CD8-positive, alpha-beta memory T cell (primary cell): ENCODE measurements around the gene RRH. TPM values are rescaled to one million over a fixed set of nuclear protein-coding genes. Genes with fewer than 3 reads are reported as not detected.
"Not testable (repeated sequence)": the region's sequence is repeated elsewhere in the genome, so short reads cannot be mapped to it uniquely, and the experiment has no call there.

Experiments used
- CTCF ChIA-PET: fragments of 350-600 bp; sonication (Branson Sonifier 250); formaldehyde crosslinking; loops from one replicate; lab custom pipeline; 2021; ENCODE audit warnings: antibody characterized with exemption; lab: Charles Lee
- POLR2A ChIA-PET: fragments of 350-600 bp; sonication (Branson Sonifier 250); formaldehyde crosslinking; loops from one replicate; lab custom pipeline; 2021; ENCODE audit warnings: antibody characterized with exemption; lab: Charles Lee
- DNase-seq, 5 donors: peaks; one replicate each; pipeline versions ENCODE4 v3.0.0 to v3.0.0-alpha.2; 2020 to 2022; ENCODE audit warnings: mixed read lengths in 1 of 5
- H3K27ac ChIP-seq: one replicate; pipeline ENCODE4 v1.7.0; 2013; ENCODE audit warnings: low read depth, mild to moderate bottlenecking, low read length, moderate library complexity
- H3K27me3 ChIP-seq: 2 replicates; pipeline ENCODE4 v1.7.0; 2013; ENCODE audit warnings: low read length, mild to moderate bottlenecking; ENCODE audit not compliant: insufficient read depth, poor library complexity, severe bottlenecking
- H3K36me3 ChIP-seq: 2 replicates; pipeline ENCODE4 v1.7.0; 2013; ENCODE audit warnings: mild to moderate bottlenecking, low read length, moderate library complexity; ENCODE audit not compliant: insufficient read depth
- H3K4me1 ChIP-seq: 2 replicates; pipeline ENCODE4 v1.7.0; 2013; ENCODE audit warnings: mild to moderate bottlenecking, low read length, moderate library complexity; ENCODE audit not compliant: insufficient read depth
- H3K4me3 ChIP-seq: 2 replicates; pipeline ENCODE4 v1.7.0; 2013; ENCODE audit warnings: mild to moderate bottlenecking, low read length
- H3K9me3 ChIP-seq: 2 replicates; pipeline ENCODE4 v1.7.0; 2013; ENCODE audit warnings: mild to moderate bottlenecking, low read length
- H3K27ac Mint-ChIP-seq, 8 donors: one replicate each; pipeline ENCODE4 v1.8.0; 2020 to 2021; ENCODE audit warnings: mixed read lengths in 8 of 8, mild to moderate bottlenecking in 6 of 8, inconsistent platforms in 3 of 8, moderate library complexity in 3 of 8
- H3K27me3 Mint-ChIP-seq, 2 donors: one replicate each; pipeline ENCODE4 v1.8.0; 2020 to 2021; ENCODE audit warnings: mixed read lengths in 2 of 2, mild to moderate bottlenecking in 1 of 2, moderate library complexity in 1 of 2
- H3K36me3 Mint-ChIP-seq, 3 donors: one replicate each; pipeline ENCODE4 v1.8.0; 2020 to 2021; ENCODE audit warnings: mixed read lengths in 3 of 3, inconsistent platforms in 1 of 3, mild to moderate bottlenecking in 1 of 3
- H3K4me1 Mint-ChIP-seq, 3 donors: one replicate each; pipeline ENCODE4 v1.8.0; 2020 to 2021; ENCODE audit warnings: mixed read lengths in 3 of 3, inconsistent platforms in 1 of 3, mild to moderate bottlenecking in 1 of 3
- H3K4me3 Mint-ChIP-seq, 7 donors: one replicate each; pipeline ENCODE4 v1.8.0; 2020 to 2021; ENCODE audit warnings: mixed read lengths in 7 of 7, mild to moderate bottlenecking in 6 of 7, moderate library complexity in 4 of 7, inconsistent platforms in 2 of 7
- H3K9me3 Mint-ChIP-seq, 5 donors: one replicate each; pipeline ENCODE4 v1.8.0; 2020 to 2022; ENCODE audit warnings: mixed read lengths in 5 of 5, mild to moderate bottlenecking in 3 of 5, moderate library complexity in 2 of 5, inconsistent platforms in 1 of 5
- polyA plus RNA-seq: library from polyadenylated mRNA; unstranded; fragments of 300-500 nt; fragmentation: Illumina TruSeq; gene quantifications from one replicate; pipeline ENCODE4 v1.2.3, GENCODE V29; 2021
- total RNA-seq, 2 experiments: library from RNA; stranded (reverse); gene quantifications; one replicate each; pipeline ENCODE4 v1.2.3, GENCODE V29; 2021

Gene RRH
- total and polyA plus RNA-seq, 3 experiments from 2014 or later = 0.16 to 0.44 TPM; not detected in 1

GRCh38 chr4:109848501-109848900 is 20.7 kb downstream of the RRH start:
- H3K27me3 Mint-ChIP-seq = peaks cover 0 to 2% of the 10 kb centered on the region in 2 donors
- no peak overlapping the region for H3K4me3 Mint-ChIP-seq
- no peak overlapping the region for H3K4me3 ChIP-seq
- no peak for DNase-seq
- H3K9me3 Mint-ChIP-seq = no peaks in the 10 kb centered on the region
- ChIA-PET POLR2A (no interaction called here), CTCF (no interaction called here)
- no peaks in the 10 kb centered on the region for H3K4me1 ChIP-seq
- no peak overlapping the region for H3K27ac Mint-ChIP-seq
- no peaks in the 10 kb centered on the region for H3K9me3 ChIP-seq
- H3K4me1 Mint-ChIP-seq = peaks cover 0 to 7% (median 0%) of the 10 kb centered on the region in 3 donors
- no peak overlapping the region for H3K27ac ChIP-seq
- H3K36me3 Mint-ChIP-seq = peaks cover 0 to 9% (median 3%) of the 10 kb centered on the region in 3 donors
- H3K36me3 ChIP-seq = no peaks in the 10 kb centered on the region
- no peaks in the 10 kb centered on the region for H3K27me3 ChIP-seq

- Mint-ChIP-seq H3K36me3 (peaks cover 0 to 16% (median 5%) of the 10 kb centered on the region in 3 donors), H3K9me3 (no peaks in the 10 kb centered on the region), H3K4me3 (no peak overlapping the region), H3K27ac (no peak overlapping the region), H3K4me1 (peaks cover 0 to 7% (median 0%) of the 10 kb centered on the region in 3 donors), H3K27me3 (peaks cover 0 to 2% of the 10 kb centered on the region in 2 donors)
- ChIA-PET POLR2A (no interaction called here), CTCF (no interaction called here)
- Histone ChIP-seq H3K9me3 (no peaks in the 10 kb centered on the region), H3K4me1 (no peaks in the 10 kb centered on the region), H3K36me3 (no peaks in the 10 kb centered on the region), H3K4me3 (no peak overlapping the region), H3K27me3 (no peaks in the 10 kb centered on the region), H3K27ac (no peak overlapping the region)
- DNase-seq = no peak
These were observed 22.8 kb downstream of the RRH start for GRCh38 chr4:109850601-109851000.

DNA sequence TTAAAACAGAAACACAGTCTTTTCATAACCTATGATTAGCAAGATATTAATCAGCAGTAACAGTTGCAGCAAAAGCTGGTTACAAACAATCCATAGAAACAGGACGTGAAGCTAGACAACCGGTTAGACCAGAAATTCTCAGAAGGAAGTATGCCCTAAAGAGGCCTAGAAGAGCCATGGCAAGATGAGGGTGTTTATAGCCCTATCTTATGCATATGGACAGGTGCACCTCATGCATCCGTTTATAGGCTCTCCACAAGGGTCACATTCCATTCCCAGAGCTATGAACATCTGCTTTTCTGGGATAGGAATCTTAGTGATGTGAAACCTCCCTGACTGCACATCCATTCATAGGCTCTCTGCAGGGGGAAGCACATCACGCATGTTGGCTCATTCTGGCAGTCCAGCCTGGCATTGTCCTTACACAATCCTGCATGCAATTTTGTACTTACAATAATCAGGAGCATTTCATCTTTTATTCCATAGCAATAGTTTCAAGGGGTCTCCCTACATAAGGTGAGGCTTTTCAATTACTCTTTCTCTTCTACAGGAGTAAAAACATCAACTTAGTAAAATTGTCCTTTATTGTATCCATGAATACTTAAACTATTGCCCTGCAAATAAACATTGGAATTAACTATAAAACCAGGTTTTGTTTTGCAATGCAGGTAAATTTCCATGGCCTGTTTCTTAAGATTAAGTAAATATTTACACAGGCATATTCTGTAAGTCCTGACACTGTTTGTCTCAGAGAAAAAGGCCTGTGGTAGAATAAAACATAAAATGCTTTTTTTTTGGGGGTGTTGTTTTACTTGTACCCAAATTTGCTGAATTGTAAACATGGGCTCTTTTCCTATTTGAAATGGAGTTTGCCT is 31.9 kb downstream of the RRH start:
- H3K27ac ChIP-seq, H3K27me3 ChIP-seq, H3K4me1 ChIP-seq, H3K9me3 ChIP-seq, POLR2A ChIA-PET, H3K36me3 ChIP-seq, H3K27me3 Mint-ChIP-seq, H3K4me1 Mint-ChIP-seq, H3K27ac Mint-ChIP-seq, H3K4me3 Mint-ChIP-seq, H3K4me3 ChIP-seq, CTCF ChIA-PET, DNase-seq: not testable (repeated sequence)
- H3K36me3 Mint-ChIP-seq = peaks cover 6 to 50% (median 15%) of the 10 kb centered on the region in 3 donors
- H3K9me3 Mint-ChIP-seq = peaks cover 20 to 28% (median 24%) of the 10 kb centered on the region in 5 donors

GRCh38 chr4:109861271-109861670 is 33.5 kb downstream of the RRH start:
- Histone ChIP-seq H3K36me3 (no peaks in the 10 kb centered on the region), H3K27me3 (no peaks in the 10 kb centered on the region), H3K4me3 (no peak overlapping the region), H3K4me1 (no peaks in the 10 kb centered on the region), H3K27ac (no peak overlapping the region), H3K9me3 (no peaks in the 10 kb centered on the region)
- H3K27ac Mint-ChIP-seq = no peak overlapping the region
- H3K4me3 Mint-ChIP-seq = no peak overlapping the region
- H3K9me3 Mint-ChIP-seq = peaks cover 20 to 28% (median 24%) of the 10 kb centered on the region in 5 donors
- H3K4me1 Mint-ChIP-seq = no peaks in the 10 kb centered on the region
- DNase-seq = no peak
- peaks cover 0 to 1% of the 10 kb centered on the region in 2 donors for H3K27me3 Mint-ChIP-seq
- CTCF ChIA-PET = no interaction called here
- POLR2A ChIA-PET = no interaction called here
- peaks cover 6 to 37% (median 12%) of the 10 kb centered on the region in 3 donors for H3K36me3 Mint-ChIP-seq

DNA sequence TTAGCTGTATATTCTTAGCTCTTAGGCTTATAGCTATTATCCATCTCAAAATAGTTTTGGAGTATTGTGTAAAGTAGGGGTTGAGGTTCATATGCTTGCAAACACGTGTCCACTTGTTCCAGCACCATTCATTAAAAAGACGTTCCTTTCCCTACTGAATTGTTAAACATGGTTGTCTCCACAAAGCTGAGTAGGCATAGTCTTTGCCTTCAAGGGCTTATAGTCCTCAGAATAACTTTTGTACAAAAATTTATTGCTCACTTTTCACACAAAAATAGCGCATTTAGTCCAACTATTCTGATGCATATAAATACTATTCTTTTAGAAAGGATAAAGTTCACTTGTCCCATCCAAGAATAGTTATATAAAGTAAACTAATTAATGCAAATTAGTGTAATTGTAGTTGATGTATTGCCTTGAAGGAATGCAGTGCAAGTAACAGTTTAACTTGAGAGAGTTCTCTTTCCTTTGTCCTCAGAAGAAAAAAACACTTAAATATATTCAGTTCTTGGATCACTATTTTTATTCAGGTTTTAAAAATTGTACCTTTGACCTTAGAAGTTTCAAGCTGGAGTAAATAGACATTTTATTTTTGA is 34.2 kb downstream of the RRH start:
- Mint-ChIP-seq H3K27ac (no peak overlapping the region), H3K4me3 (no peak overlapping the region), H3K4me1 (no peaks in the 10 kb centered on the region), H3K36me3 (peaks cover 4 to 33% (median 10%) of the 10 kb centered on the region in 3 donors), H3K27me3 (peaks cover 0 to 1% of the 10 kb centered on the region in 2 donors), H3K9me3 (peaks cover 18 to 28% (median 24%) of the 10 kb centered on the region in 5 donors)
- Histone ChIP-seq H3K27me3 (no peaks in the 10 kb centered on the region), H3K27ac (no peak overlapping the region), H3K9me3 (no peaks in the 10 kb centered on the region), H3K4me1 (no peaks in the 10 kb centered on the region), H3K36me3 (no peaks in the 10 kb centered on the region), H3K4me3 (no peak overlapping the region)
- no peak for DNase-seq
- POLR2A ChIA-PET = no interaction called here
- CTCF ChIA-PET = no interaction called here

- Mint-ChIP-seq H3K4me3 (no peak overlapping the region), H3K4me1 (no peaks in the 10 kb centered on the region), H3K27me3 (peaks cover 0 to under 1% of the 10 kb centered on the region in 2 donors), H3K27ac (no peak overlapping the region), H3K9me3 (peaks cover 11 to 19% (median 17%) of the 10 kb centered on the region in 5 donors), H3K36me3 (peaks cover 4 to 21% (median 10%) of the 10 kb centered on the region in 3 donors)
- no peak overlapping the region for H3K4me3 ChIP-seq
- no peak overlapping the region for H3K27ac ChIP-seq
- no peaks in the 10 kb centered on the region for H3K9me3 ChIP-seq
- H3K4me1 ChIP-seq = no peaks in the 10 kb centered on the region
- POLR2A ChIA-PET = no interaction called here
- CTCF ChIA-PET = no interaction called here
- no peaks in the 10 kb centered on the region for H3K27me3 ChIP-seq
- no peak for DNase-seq
- H3K36me3 ChIP-seq = no peaks in the 10 kb centered on the region
These were observed 36.4 kb downstream of the RRH start for GRCh38 chr4:109864134-109864533.

GRCh38 chr4:109870061-109870460 is 42.3 kb downstream of the RRH start:
- H3K9me3 ChIP-seq = no peaks in the 10 kb centered on the region
- no peak for DNase-seq
- no peaks in the 10 kb centered on the region for H3K27me3 Mint-ChIP-seq
- no peaks in the 10 kb centered on the region for H3K4me1 ChIP-seq
- H3K4me1 Mint-ChIP-seq = no peaks in the 10 kb centered on the region
- H3K4me3 Mint-ChIP-seq = no peak overlapping the region
- H3K27me3 ChIP-seq = no peaks in the 10 kb centered on the region
- no peaks in the 10 kb centered on the region for H3K9me3 Mint-ChIP-seq
- no peak overlapping the region for H3K27ac ChIP-seq
- peak overlapping the region in 1 of 8 donors; percentile 59 for H3K27ac Mint-ChIP-seq
- ChIA-PET CTCF (no interaction called here), POLR2A (no interaction called here)
- peaks cover 7 to 12% (median 12%) of the 10 kb centered on the region in 3 donors for H3K36me3 Mint-ChIP-seq
- H3K36me3 ChIP-seq = no peaks in the 10 kb centered on the region
- H3K4me3 ChIP-seq = no peak overlapping the region

DNA sequence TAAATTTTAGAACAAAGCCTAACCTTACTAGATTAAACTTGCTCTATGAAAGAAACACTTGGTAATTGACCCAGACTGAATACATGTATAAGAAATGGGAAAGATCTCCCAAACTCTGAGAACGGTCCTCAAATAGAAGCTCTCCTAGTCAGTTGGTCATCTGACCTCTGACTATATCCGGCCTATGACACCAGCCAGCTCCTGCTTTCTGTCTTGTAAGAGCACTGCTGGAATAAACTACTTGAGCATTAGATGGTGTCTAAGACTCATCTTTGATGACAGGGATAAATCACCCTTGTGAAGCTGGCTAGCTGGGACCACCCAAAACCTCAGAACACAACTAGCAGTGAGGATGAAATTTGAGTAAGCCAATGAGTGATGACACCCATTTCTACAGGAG is 44.3 kb downstream of the RRH start:
- no peaks in the 10 kb centered on the region for H3K4me1 ChIP-seq
- POLR2A ChIA-PET = no interaction called here
- no peaks in the 10 kb centered on the region for H3K36me3 ChIP-seq
- no peak overlapping the region for H3K27ac ChIP-seq
- no peak overlapping the region for H3K27ac Mint-ChIP-seq
- CTCF ChIA-PET = no interaction called here
- no peak for DNase-seq
- H3K27me3 Mint-ChIP-seq = peaks cover 0 to 3% of the 10 kb centered on the region in 2 donors
- H3K4me3 Mint-ChIP-seq = no peak overlapping the region
- no peaks in the 10 kb centered on the region for H3K27me3 ChIP-seq
- H3K36me3 Mint-ChIP-seq = peaks cover 7 to 12% (median 12%) of the 10 kb centered on the region in 3 donors
- H3K9me3 ChIP-seq = no peaks in the 10 kb centered on the region
- H3K9me3 Mint-ChIP-seq = no peaks in the 10 kb centered on the region
- no peak overlapping the region for H3K4me3 ChIP-seq
- no peaks in the 10 kb centered on the region for H3K4me1 Mint-ChIP-seq
